ENCODE results near the gene COL12A1.

DNA sequence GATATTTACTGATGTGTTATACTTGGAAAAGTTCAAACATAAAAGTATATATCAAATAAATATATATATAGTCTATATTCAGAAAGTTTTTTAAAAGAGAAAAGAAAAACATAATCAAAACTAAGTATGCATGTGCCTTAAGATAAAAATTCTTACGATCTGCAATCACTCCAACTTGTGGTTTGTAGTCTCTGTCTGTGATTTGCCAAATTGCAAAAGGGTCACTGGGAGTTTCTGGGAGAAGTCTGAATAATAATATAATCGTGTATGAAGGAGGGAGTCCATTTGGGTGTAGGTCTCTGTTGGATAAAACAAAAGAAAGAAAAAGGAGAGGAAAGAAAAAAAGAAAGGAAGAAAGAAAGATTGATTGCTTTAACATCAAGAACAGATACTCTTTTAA lies 92.4 kb downstream of the COL12A1 start:
- TF ChIP-seq, protein P1, sequence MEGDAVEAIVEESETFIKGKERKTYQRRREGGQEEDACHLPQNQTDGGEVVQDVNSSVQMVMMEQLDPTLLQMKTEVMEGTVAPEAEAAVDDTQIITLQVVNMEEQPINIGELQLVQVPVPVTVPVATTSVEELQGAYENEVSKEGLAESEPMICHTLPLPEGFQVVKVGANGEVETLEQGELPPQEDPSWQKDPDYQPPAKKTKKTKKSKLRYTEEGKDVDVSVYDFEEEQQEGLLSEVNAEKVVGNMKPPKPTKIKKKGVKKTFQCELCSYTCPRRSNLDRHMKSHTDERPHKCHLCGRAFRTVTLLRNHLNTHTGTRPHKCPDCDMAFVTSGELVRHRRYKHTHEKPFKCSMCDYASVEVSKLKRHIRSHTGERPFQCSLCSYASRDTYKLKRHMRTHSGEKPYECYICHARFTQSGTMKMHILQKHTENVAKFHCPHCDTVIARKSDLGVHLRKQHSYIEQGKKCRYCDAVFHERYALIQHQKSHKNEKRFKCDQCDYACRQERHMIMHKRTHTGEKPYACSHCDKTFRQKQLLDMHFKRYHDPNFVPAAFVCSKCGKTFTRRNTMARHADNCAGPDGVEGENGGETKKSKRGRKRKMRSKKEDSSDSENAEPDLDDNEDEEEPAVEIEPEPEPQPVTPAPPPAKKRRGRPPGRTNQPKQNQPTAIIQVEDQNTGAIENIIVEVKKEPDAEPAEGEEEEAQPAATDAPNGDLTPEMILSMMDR (conservative IDR thresholded peaks at IDR 0.05; ENCODE audit: low read depth, low read length) = no peak
- no peak for TF ChIP-seq EZH2 (IDR thresholded peaks at IDR 0.05; ENCODE audit: borderline replicate concordance, low read depth, low read length, poor library complexity, severe bottlenecking)
